ENCODE measurements around the gene VSTM2A. TPM values are rescaled to one million over a fixed set of nuclear protein-coding genes. Genes with fewer than 3 reads are reported as not detected.

Gene VSTM2A
- total RNA-seq, 1 donor from 2014 or later = 0.20 TPM

- Mint-ChIP-seq H3K27me3 (ENCODE audit: low read depth, unreplicated experiment) (peaks cover 46% of the 10 kb centered on the region), H3K4me3 (ENCODE audit: unreplicated experiment) (no peak overlapping the region), H3K4me1 (ENCODE audit: low read depth, unreplicated experiment) (peaks cover 3% of the 10 kb centered on the region), H3K9me3 (ENCODE audit: unreplicated experiment) (no peaks in the 10 kb centered on the region), H3K36me3 (ENCODE audit: low read depth, unreplicated experiment) (no peaks in the 10 kb centered on the region), H3K27ac (ENCODE audit: unreplicated experiment) (no peak overlapping the region)
- Histone ChIP-seq H3K9me3 (ENCODE audit: insufficient read depth, low read depth, low read length) (no peaks in the 10 kb centered on the region), H3K27me3 (ENCODE audit: insufficient read depth, low read length) (peaks cover 18% of the 10 kb centered on the region), H3K4me2 (ENCODE audit: low read length) (no peak overlapping the region), H3K4me3 (ENCODE audit: insufficient read depth, low read depth, low read length) (no peak overlapping the region), H3K79me2 (ENCODE audit: insufficient read depth, low read length) (no peaks in the 10 kb centered on the region), H3K36me3 (ENCODE audit: insufficient read depth, low read length) (no peaks in the 10 kb centered on the region), H2AFZ (ENCODE audit: low read depth, low read length) (no peak overlapping the region), H4K20me1 (ENCODE audit: insufficient read depth, low read length) (no peaks in the 10 kb centered on the region), H3K4me1 (ENCODE audit: insufficient read depth, low read length) (no peaks in the 10 kb centered on the region), H3K9ac (ENCODE audit: low read length) (no peak overlapping the region), H3K27ac (ENCODE audit: low read depth, low read length) (no peak overlapping the region)
- no peak for FAIRE-seq
- no peak for DNase-seq (ENCODE audit: low read depth)
- TF ChIP-seq CTCF (IDR thresholded peaks at IDR 0.05; ENCODE audit: insufficient read depth, low read depth, low read length) (no peak), EZH2 (IDR thresholded peaks at IDR 0.05; ENCODE audit: insufficient read depth, low read length) (no peak)
These were observed 4.1 kb upstream of the VSTM2A start for GRCh38 chr7:54538122-54538521.

- no peak overlapping the region for H3K4me2 ChIP-seq (ENCODE audit: low read length)
- no peak for TF ChIP-seq CTCF (IDR thresholded peaks at IDR 0.05; ENCODE audit: insufficient read depth, low read depth, low read length)
- TF ChIP-seq EZH2 (IDR thresholded peaks at IDR 0.05; ENCODE audit: insufficient read depth, low read length) = no peak
- H3K79me2 ChIP-seq (ENCODE audit: insufficient read depth, low read length) = no peaks in the 10 kb centered on the region
- Mint-ChIP-seq H3K27ac (ENCODE audit: unreplicated experiment) (no peak overlapping the region), H3K36me3 (ENCODE audit: low read depth, unreplicated experiment) (no peaks in the 10 kb centered on the region), H3K4me1 (ENCODE audit: low read depth, unreplicated experiment) (peaks cover 3% of the 10 kb centered on the region), H3K27me3 (ENCODE audit: low read depth, unreplicated experiment) (peaks cover 65% of the 10 kb centered on the region), H3K9me3 (ENCODE audit: unreplicated experiment) (peaks cover 3% of the 10 kb centered on the region), H3K4me3 (ENCODE audit: unreplicated experiment) (no peak overlapping the region)
- no peak overlapping the region for H3K9ac ChIP-seq (ENCODE audit: low read length)
- H3K36me3 ChIP-seq (ENCODE audit: insufficient read depth, low read length) = no peaks in the 10 kb centered on the region
- H4K20me1 ChIP-seq (ENCODE audit: insufficient read depth, low read length) = no peaks in the 10 kb centered on the region
- DNase-seq (ENCODE audit: low read depth) (peak; percentile 23), FAIRE-seq (no peak)
- H3K4me3 ChIP-seq (ENCODE audit: insufficient read depth, low read depth, low read length) = no peak overlapping the region
- no peak overlapping the region for H2AFZ ChIP-seq (ENCODE audit: low read depth, low read length)
- no peaks in the 10 kb centered on the region for H3K4me1 ChIP-seq (ENCODE audit: insufficient read depth, low read length)
- peaks cover 39% of the 10 kb centered on the region for H3K27me3 ChIP-seq (ENCODE audit: insufficient read depth, low read length)
- H3K9me3 ChIP-seq (ENCODE audit: insufficient read depth, low read depth, low read length) = no peaks in the 10 kb centered on the region
- H3K27ac ChIP-seq (ENCODE audit: low read depth, low read length) = no peak overlapping the region
These were observed 895 bp downstream of the VSTM2A start for GRCh38 chr7:54543051-54543488.

GRCh38 chr7:54544149-54544526, 2.0 kb downstream of the VSTM2A start:
- H2AFZ ChIP-seq (ENCODE audit: low read depth, low read length) = no peak overlapping the region
- no peak for DNase-seq (ENCODE audit: low read depth)
- H3K27ac ChIP-seq (ENCODE audit: low read depth, low read length) = no peak overlapping the region
- H3K4me3 ChIP-seq (ENCODE audit: insufficient read depth, low read depth, low read length) = no peak overlapping the region
- peaks cover 3% of the 10 kb centered on the region for H3K4me1 Mint-ChIP-seq (ENCODE audit: low read depth, unreplicated experiment)
- H3K4me1 ChIP-seq (ENCODE audit: insufficient read depth, low read length) = no peaks in the 10 kb centered on the region
- H3K4me3 Mint-ChIP-seq (ENCODE audit: unreplicated experiment) = no peak overlapping the region
- TF ChIP-seq CTCF (IDR thresholded peaks at IDR 0.05; ENCODE audit: insufficient read depth, low read depth, low read length) (no peak), EZH2 (IDR thresholded peaks at IDR 0.05; ENCODE audit: insufficient read depth, low read length) (no peak)
- no peaks in the 10 kb centered on the region for H3K36me3 Mint-ChIP-seq (ENCODE audit: low read depth, unreplicated experiment)
- H3K4me2 ChIP-seq (ENCODE audit: low read length) = no peak overlapping the region
- H3K27me3 Mint-ChIP-seq (ENCODE audit: low read depth, unreplicated experiment) = peaks cover 60% of the 10 kb centered on the region
- no peak for FAIRE-seq
- H3K9me3 Mint-ChIP-seq (ENCODE audit: unreplicated experiment) = peaks cover 3% of the 10 kb centered on the region
- H4K20me1 ChIP-seq (ENCODE audit: insufficient read depth, low read length) = no peaks in the 10 kb centered on the region
- H3K9ac ChIP-seq (ENCODE audit: low read length) = no peak overlapping the region
- no peaks in the 10 kb centered on the region for H3K9me3 ChIP-seq (ENCODE audit: insufficient read depth, low read depth, low read length)
- H3K27me3 ChIP-seq (ENCODE audit: insufficient read depth, low read length) = peaks cover 39% of the 10 kb centered on the region
- no peaks in the 10 kb centered on the region for H3K36me3 ChIP-seq (ENCODE audit: insufficient read depth, low read length)
- H3K27ac Mint-ChIP-seq (ENCODE audit: unreplicated experiment) = no peak overlapping the region
- H3K79me2 ChIP-seq (ENCODE audit: insufficient read depth, low read length) = no peaks in the 10 kb centered on the region

All from astrocyte (in vitro differentiated cells and primary cell).